HG03196 (cell line): ENCODE results near the gene HIF1AN.

Experiments
- ATAC-seq: cut with Tn5 transposase; IDR thresholded peaks from one replicate; pipeline ENCODE4 v1.9.1; 2021; ENCODE audit not compliant: unreplicated experiment

The HIF1AN gene

GRCh38 chr10:100535715-100536353, at the start of gene HIF1AN:
Gene HIF1AN (plus strand): TSS chr10:100535943. CDS start chr10:100535959, 16 bp downstream.
- ATAC-seq: peak; percentile 97

- no peak for ATAC-seq
Observed at GRCh38 chr10:100487529-100487928, 48.2 kb upstream of the HIF1AN start.

- no peak for ATAC-seq
Observed at GRCh38 chr10:100489396-100489795, 46.3 kb upstream of the HIF1AN start.

- ATAC-seq: no peak
Observed at GRCh38 chr10:100490531-100490930, 45.2 kb upstream of the HIF1AN start.

- no peak for ATAC-seq
Observed at GRCh38 chr10:100496567-100496966, 39.2 kb upstream of the HIF1AN start.

GRCh38 chr10:100498059-100498458, 37.7 kb upstream of the HIF1AN start:
- ATAC-seq: no peak

- no peak for ATAC-seq
Observed at GRCh38 chr10:100501423-100501822, 34.3 kb upstream of the HIF1AN start.

GRCh38 chr10:100502926-100503494, 32.7 kb upstream of the HIF1AN start:
- no peak for ATAC-seq

GRCh38 chr10:100504096-100504495, 31.6 kb upstream of the HIF1AN start:
- no peak for ATAC-seq

GRCh38 chr10:100505164-100505563, 30.6 kb upstream of the HIF1AN start:
- ATAC-seq: no peak

- no peak for ATAC-seq
Observed at GRCh38 chr10:100506596-100507356, 29.0 kb upstream of the HIF1AN start.

GRCh38 chr10:100507357-100507732, 28.4 kb upstream of the HIF1AN start:
- no peak for ATAC-seq

- no peak for ATAC-seq
Observed at GRCh38 chr10:100508266-100508665, 27.5 kb upstream of the HIF1AN start.

- no peak for ATAC-seq
Observed at GRCh38 chr10:100508691-100509150, 27.0 kb upstream of the HIF1AN start.

GRCh38 chr10:100509241-100509840, 26.4 kb upstream of the HIF1AN start:
- no peak for ATAC-seq

- ATAC-seq: no peak
Observed at GRCh38 chr10:100510533-100511308, 25.0 kb upstream of the HIF1AN start.

- no peak for ATAC-seq
Observed at GRCh38 chr10:100515612-100516011, 20.1 kb upstream of the HIF1AN start.

GRCh38 chr10:100516847-100517246, 18.9 kb upstream of the HIF1AN start:
- ATAC-seq: no peak

- ATAC-seq: no peak
Observed at GRCh38 chr10:100518761-100519241, 16.9 kb upstream of the HIF1AN start.

- ATAC-seq: no peak
Observed at GRCh38 chr10:100519311-100520051, 16.3 kb upstream of the HIF1AN start, which contains the start of gene SEC31B. Gene SEC31B (minus strand): TSS chr10:100519861. CDS start chr10:100516952, 2,909 bp downstream.
